ENCODE measurements around the gene KIRREL1. TPM values are rescaled to one million over a fixed set of nuclear protein-coding genes. Genes with fewer than 3 reads are reported as not detected.

Gene KIRREL1
- total RNA-seq, 2 donors from 2014 or later: 18.6 to 50.2 TPM

GRCh38 chr1:158007180-158007579, 13.7 kb downstream of the KIRREL1 start:
- Histone ChIP-seq H3K9me3 (no peaks in the 10 kb centered on the region), H3K4me1 (replicated peaks) (no peaks in the 10 kb centered on the region), H3K27me3 (replicated peaks; ENCODE audit: insufficient read depth) (no peaks in the 10 kb centered on the region), H3K4me3 (no peak overlapping the region), H3K36me3 (no peaks in the 10 kb centered on the region), H3K27ac (peak overlapping the region; percentile 70 to 82)
- TF ChIP-seq POLR2AphosphoS5 (IDR thresholded peaks at IDR 0.05): no peak
- no peak for TF ChIP-seq POLR2A (IDR thresholded peaks at IDR 0.05)
- TF ChIP-seq CTCF (IDR thresholded peaks at IDR 0.05): no peak
- no peak for DNase-seq (ENCODE audit: low spot score)
- intact Hi-C loops (cut with DNase I): no loop called here
- WGBS: 79% methylated on average over 7 of the region's 7 CpGs

DNA sequence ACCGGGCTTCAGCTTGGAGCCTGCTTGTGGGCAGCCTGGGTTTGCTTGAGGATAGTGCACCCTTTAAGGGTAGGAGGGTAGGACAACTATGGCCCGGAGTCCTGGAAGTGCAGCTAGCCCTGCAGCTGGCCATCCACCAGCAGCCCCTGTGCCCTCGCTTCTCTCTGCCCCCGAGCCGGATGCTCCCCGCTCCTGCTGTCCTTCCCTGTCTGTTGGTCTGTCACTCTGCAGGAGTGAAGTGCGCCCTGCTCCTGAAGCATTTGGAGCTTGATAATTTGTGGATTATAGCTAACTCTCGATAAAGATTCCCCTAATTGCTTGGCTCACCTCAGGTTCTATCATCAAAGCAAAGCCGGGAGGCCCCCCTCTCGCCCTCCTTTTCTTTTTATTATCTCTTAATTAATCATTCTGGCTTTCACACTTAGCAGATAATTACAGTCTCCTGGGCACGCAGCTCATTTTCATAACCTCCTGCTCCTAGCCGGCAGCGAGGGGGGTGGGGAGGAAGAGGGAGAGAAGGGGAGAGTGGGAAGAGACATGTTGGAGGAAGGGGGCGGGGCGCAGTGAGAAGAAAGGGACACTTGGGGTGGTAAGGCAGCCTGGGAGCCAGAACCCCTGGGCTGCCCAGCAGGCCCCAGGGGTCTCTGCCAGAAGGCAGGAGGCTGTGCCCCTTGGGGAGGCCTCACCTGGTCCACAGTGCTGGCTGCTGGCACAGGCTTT, 14.4 kb downstream of the KIRREL1 start:
- no peaks in the 10 kb centered on the region for H3K4me1 ChIP-seq (replicated peaks)
- TF ChIP-seq CTCF (IDR thresholded peaks at IDR 0.05) (no peak), POLR2A (IDR thresholded peaks at IDR 0.05) (no peak), POLR2AphosphoS5 (IDR thresholded peaks at IDR 0.05) (no peak)
- no peak overlapping the region for H3K4me3 ChIP-seq
- intact Hi-C loops (cut with DNase I): no loop called here
- no peak for DNase-seq (ENCODE audit: low spot score)
- 39% methylated on average over 15 of the region's 15 CpGs for WGBS
- H3K27me3 ChIP-seq (replicated peaks; ENCODE audit: insufficient read depth): no peaks in the 10 kb centered on the region
- no peaks in the 10 kb centered on the region for H3K9me3 ChIP-seq
- H3K36me3 ChIP-seq: no peaks in the 10 kb centered on the region
- H3K27ac ChIP-seq: peak overlapping the region; percentile 70 to 82

DNA sequence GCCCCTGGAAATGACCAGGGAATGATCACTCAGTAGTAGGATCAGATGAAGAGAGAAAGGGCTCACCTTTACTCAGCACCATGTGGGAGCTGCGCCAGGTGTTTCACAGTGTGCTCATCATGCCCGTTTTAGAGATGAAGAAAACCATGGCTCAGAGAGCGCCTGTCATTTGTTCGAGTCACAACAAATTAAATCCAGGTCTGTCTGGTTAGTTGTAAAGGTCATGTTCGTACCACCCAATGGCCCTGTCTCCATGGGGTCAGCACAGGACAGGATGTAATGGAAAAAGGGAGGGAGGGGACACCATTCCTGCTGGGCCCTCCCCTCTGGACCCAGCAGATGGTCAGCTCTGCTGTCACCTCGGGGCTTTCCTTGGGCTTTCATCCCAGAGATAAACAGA, 15.2 kb downstream of the KIRREL1 start:
- TF ChIP-seq POLR2AphosphoS5 (IDR thresholded peaks at IDR 0.05): no peak
- no peak for TF ChIP-seq CTCF (IDR thresholded peaks at IDR 0.05)
- TF ChIP-seq POLR2A (IDR thresholded peaks at IDR 0.05): no peak
- Histone ChIP-seq H3K27me3 (replicated peaks; ENCODE audit: insufficient read depth) (no peaks in the 10 kb centered on the region), H3K4me3 (no peak overlapping the region), H3K36me3 (no peaks in the 10 kb centered on the region), H3K27ac (peak overlapping the region; percentile 70 to 82), H3K9me3 (no peaks in the 10 kb centered on the region), H3K4me1 (replicated peaks) (no peaks in the 10 kb centered on the region)
- intact Hi-C loops (cut with DNase I): no loop called here
- WGBS: 71% methylated on average over 6 of the region's 6 CpGs
- DNase-seq (ENCODE audit: low spot score): no peak

DNA sequence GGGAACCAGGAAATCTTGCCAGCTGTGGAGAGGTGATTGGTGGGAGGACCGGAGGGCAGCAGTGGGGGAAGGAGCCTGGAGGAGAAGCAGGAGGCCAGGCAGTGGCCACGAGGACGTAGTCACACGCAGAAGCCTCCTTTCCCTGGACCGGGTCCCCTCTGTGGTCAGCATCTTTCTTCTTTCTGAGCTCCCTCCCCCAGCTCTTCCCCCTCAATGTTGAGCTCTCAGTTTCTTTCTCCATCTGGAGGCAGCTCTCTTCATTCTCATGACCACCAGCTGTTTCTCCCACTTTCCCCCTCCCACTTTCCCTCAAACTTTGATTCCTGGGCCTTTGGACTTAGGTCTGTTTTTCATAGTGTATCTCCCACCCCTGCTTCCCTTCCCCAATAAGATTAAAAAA, 18.3 kb downstream of the KIRREL1 start:
- H3K4me3 ChIP-seq: no peak overlapping the region
- 64% methylated on average over 5 of the region's 5 CpGs for WGBS
- peak overlapping the region; percentile 70 to 82 for H3K27ac ChIP-seq
- intact Hi-C loops (cut with DNase I): no loop called here
- no peaks in the 10 kb centered on the region for H3K36me3 ChIP-seq
- no peak for TF ChIP-seq CTCF (IDR thresholded peaks at IDR 0.05)
- no peak for TF ChIP-seq POLR2A (IDR thresholded peaks at IDR 0.05)
- TF ChIP-seq POLR2AphosphoS5 (IDR thresholded peaks at IDR 0.05): no peak
- H3K4me1 ChIP-seq (replicated peaks): no peaks in the 10 kb centered on the region
- H3K9me3 ChIP-seq: no peaks in the 10 kb centered on the region
- no peak for DNase-seq (ENCODE audit: low spot score)
- H3K27me3 ChIP-seq (replicated peaks; ENCODE audit: insufficient read depth): no peaks in the 10 kb centered on the region
